Retinal pigment epithelial cell (primary cell): ENCODE measurements around the gene PLXNA2.

ENCODE experiments used
- DNase-seq: peaks from one replicate; pipeline ENCODE4 v3.0.0-alpha.2; 2010; ENCODE audit warnings: low read depth
- H3K4me3 ChIP-seq: 2 replicates; pipeline ENCODE4 v1.5.1; 2011; ENCODE audit warnings: mild to moderate bottlenecking, low read length, control low read depth, moderate library complexity
- TF ChIP-seq, protein P1 (sequence below): conservative IDR thresholded peaks from 2 replicates; pipeline ENCODE4 v1.5.1; 2011; ENCODE audit warnings: low read depth, low read length, control low read depth, inconsistent platforms

Gene PLXNA2

GRCh38 chr1:208121813-208122364 is 122.3 kb downstream of the PLXNA2 start:
- no peak for DNase-seq
- TF ChIP-seq, protein P1, sequence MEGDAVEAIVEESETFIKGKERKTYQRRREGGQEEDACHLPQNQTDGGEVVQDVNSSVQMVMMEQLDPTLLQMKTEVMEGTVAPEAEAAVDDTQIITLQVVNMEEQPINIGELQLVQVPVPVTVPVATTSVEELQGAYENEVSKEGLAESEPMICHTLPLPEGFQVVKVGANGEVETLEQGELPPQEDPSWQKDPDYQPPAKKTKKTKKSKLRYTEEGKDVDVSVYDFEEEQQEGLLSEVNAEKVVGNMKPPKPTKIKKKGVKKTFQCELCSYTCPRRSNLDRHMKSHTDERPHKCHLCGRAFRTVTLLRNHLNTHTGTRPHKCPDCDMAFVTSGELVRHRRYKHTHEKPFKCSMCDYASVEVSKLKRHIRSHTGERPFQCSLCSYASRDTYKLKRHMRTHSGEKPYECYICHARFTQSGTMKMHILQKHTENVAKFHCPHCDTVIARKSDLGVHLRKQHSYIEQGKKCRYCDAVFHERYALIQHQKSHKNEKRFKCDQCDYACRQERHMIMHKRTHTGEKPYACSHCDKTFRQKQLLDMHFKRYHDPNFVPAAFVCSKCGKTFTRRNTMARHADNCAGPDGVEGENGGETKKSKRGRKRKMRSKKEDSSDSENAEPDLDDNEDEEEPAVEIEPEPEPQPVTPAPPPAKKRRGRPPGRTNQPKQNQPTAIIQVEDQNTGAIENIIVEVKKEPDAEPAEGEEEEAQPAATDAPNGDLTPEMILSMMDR: no peak
- H3K4me3 ChIP-seq: no peak overlapping the region

DNA sequence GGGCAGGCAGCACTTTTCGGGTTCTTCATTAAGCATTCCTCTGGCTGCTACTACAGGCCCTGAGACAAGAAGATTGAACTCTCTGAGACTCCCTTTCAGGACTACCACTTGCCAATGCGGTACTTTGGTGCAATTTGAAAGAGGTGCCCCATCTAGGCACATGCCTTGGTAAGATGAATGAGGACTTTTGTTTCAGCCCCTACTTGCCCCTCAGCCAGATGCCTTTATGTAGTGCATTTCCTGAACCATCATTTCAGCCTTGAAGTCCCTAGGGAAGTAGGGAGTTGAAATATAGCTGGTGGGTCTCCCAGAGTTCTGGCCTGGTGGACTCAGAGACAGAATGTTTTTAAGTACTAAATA is 123.8 kb downstream of the PLXNA2 start:
- no peak for DNase-seq
- TF ChIP-seq, protein P1: no peak
- H3K4me3 ChIP-seq: no peak overlapping the region

DNA sequence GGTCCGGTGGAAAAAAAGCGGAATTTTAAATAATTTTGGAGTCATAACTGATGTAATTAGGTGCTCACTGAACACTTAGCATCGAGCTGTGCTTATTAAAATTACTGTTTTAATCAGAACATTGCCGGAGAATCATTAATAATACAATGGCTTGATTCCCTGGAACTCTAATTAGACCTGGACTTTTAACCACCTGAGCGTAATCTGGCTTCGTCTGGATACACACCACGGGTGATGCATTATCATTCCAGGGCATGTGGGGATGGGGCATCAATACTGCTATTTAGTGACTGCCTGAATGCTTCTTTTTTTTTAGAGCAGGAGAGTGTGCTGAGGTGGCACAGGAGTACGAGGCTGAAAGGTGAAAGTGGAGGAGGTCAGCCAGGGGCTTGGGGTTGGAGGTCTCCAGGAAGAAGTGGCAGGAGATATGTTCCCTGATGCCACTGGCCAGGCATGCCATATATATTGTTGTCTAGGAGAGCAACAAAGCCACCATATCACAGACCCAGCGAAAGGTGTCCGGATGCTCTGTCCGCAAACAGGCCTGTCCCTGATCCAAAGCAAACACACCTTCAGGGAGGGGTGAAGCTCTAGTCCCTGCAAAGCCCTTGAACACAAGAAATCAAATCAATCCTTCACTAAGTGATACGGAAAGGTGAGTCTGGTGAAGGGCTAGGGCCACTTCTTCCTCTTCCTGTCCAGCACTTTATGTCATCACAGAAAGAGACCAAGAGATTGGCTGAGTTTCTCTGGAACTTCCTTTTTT is 125.2 kb downstream of the PLXNA2 start:
- TF ChIP-seq, protein P1: no peak
- DNase-seq: no peak
- H3K4me3 ChIP-seq: no peak overlapping the region

- TF ChIP-seq, protein P1: no peak
- no peak for DNase-seq
- no peak overlapping the region for H3K4me3 ChIP-seq
Observed at GRCh38 chr1:208118306-208118705, 125.9 kb downstream of the PLXNA2 start.

DNA sequence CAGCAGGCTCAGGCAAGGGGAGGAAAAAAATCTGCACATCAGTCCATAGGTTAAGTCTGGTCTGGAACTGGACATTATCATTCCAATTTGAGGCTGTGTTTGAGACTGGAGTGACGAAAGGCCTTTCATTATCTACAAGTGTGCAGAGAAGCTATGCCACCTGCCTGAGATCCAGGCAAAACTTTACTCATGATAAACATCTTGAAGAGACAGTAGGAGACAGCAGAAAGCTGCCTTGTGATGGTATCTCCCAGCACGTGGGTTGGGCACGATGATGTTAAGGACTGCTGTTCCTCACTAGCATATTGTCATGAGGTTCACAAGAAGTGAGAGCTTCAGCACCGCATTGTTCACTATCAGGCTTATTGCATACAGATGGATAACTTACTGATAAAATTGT is 126.4 kb downstream of the PLXNA2 start:
- TF ChIP-seq, protein P1: no peak
- no peak for DNase-seq
- no peak overlapping the region for H3K4me3 ChIP-seq

DNA sequence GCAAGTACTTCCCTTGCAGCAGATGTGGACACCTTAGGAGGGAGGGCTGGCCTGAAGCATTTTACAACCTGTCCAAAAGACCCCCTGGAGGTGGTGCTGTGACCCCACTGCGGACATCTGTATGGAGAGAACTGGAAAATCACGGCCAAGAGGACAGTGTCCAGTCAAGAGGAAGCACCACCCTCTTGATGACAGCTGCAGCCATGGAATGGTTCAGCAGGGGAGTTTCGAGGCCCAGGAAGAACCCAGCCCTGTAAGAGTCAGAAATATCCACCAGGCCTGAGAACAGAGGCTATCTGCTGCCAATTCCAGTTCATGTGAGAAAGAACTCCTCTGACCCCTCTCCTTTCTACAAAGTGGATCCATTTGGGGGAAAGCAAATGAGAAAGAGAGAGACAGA is 126.8 kb downstream of the PLXNA2 start:
- DNase-seq: no peak
- H3K4me3 ChIP-seq: no peak overlapping the region
- TF ChIP-seq, protein P1: no peak

DNA sequence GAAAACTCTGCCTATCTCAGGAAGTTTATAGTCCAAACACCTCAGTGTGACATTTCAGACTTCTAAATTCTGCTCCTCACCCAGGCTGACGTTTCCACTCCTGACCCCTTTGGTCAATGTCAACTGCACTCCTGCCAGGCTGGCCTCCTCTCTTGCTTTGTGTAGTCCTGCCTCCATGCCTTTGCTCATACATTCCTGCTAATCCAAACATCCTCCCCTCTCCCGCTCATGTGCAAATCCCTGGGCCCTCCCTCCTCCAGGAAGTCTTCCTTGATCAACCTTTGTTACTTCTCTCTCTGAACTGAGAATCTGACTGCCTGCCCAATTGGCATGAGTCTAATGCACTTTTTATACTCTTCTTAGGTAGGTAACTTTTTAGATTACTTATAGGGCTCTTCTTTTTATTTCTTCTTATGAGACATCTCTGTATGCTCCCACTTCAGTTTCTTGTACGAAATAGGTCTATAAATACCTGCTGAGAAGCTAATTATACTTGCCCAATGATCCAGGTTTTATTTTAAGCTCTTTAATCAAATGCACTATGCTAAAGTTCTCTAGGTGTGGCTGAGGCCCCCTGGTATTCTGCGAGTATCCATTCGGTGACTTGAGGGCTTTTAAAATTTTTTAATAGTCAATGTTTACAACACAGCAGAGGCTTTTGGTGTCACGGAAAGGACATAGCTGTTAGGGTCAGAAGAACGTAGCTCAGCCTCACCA is 128.1 kb downstream of the PLXNA2 start:
- DNase-seq: no peak
- H3K4me3 ChIP-seq: no peak overlapping the region
- TF ChIP-seq, protein P1: no peak
